Measurements from ENCODE around the gene AQP10.
"Not testable (repeated sequence)": the region's sequence is repeated elsewhere in the genome, so short reads cannot be mapped to it uniquely, and the experiment has no call there.

AQP10 gene

GRCh38 chr1:154373777-154374357 is 53.0 kb downstream of the AQP10 start:
- H3K4me1 Mint-ChIP-seq (ENCODE audit: low read depth); H3K27ac Mint-ChIP-seq; H3K4me3 Mint-ChIP-seq; H3K27me3 Mint-ChIP-seq; H3K9me3 Mint-ChIP-seq (ENCODE audit: low read depth); H3K36me3 Mint-ChIP-seq: not testable (repeated sequence)
